Smooth muscle cell (in vitro differentiated cells): ENCODE measurements around the gene ARHGEF7. TPM values are rescaled to one million over a fixed set of nuclear protein-coding genes. Genes with fewer than 3 reads are reported as not detected.

Source experiments
- DNase-seq: peaks from one replicate; lab custom pipeline; 2025; ENCODE audit not compliant: unreplicated experiment; lab: John Stamatoyannopoulos, UW
- H2AFZ ChIP-seq: fragments of 200-600 bp; sonication (generic); 2 replicates; pipeline ENCODE4 v1.6.0; 2016; ENCODE audit warnings: antibody characterized with exemption, low read depth, mild to moderate bottlenecking
- H3F3A ChIP-seq: fragments of 200-600 bp; sonication (generic); 2 replicates; pipeline ENCODE4 v1.6.0; 2017; ENCODE audit warnings: antibody characterized with exemption, low read depth
- H3K27ac ChIP-seq: fragments of 200-600 bp; sonication (generic); 2 replicates; pipeline ENCODE4 v1.5.1; 2016; ENCODE audit warnings: low read depth, mild to moderate bottlenecking
- H3K27me3 ChIP-seq: fragments of 200-600 bp; sonication (generic); 2 replicates; pipeline ENCODE4 v1.6.1; 2016; ENCODE audit warnings: low read depth, mild to moderate bottlenecking
- H3K36me3 ChIP-seq: fragments of 200-600 bp; sonication (generic); 2 replicates; pipeline ENCODE4 v1.5.1; 2016; ENCODE audit warnings: low read depth
- H3K4me1 ChIP-seq: fragments of 200-600 bp; sonication (generic); 2 replicates; pipeline ENCODE4 v1.5.1; 2016; ENCODE audit warnings: low read depth
- H3K4me2 ChIP-seq: fragments of 200-600 bp; sonication (generic); 2 replicates; pipeline ENCODE4 v1.6.0; 2016; ENCODE audit warnings: mild to moderate bottlenecking
- H3K4me3 ChIP-seq: fragments of 200-600 bp; sonication (generic); 2 replicates; pipeline ENCODE4 v1.5.1; 2016; ENCODE audit warnings: mild to moderate bottlenecking
- H3K79me2 ChIP-seq: fragments of 200-600 bp; sonication (generic); 2 replicates; pipeline ENCODE4 v1.6.0; 2016; ENCODE audit warnings: low read depth, mild to moderate bottlenecking
- H3K9ac ChIP-seq: fragments of 200-600 bp; sonication (generic); 2 replicates; pipeline ENCODE4 v1.6.0; 2016; ENCODE audit warnings: low read depth
- H3K9me3 ChIP-seq: fragments of 200-600 bp; sonication (generic); replicated peaks from 2 replicates; pipeline ENCODE4 v1.5.1; 2016; ENCODE audit warnings: low read depth
- H4K20me1 ChIP-seq: fragments of 200-600 bp; sonication (generic); 2 replicates; pipeline ENCODE4 v1.6.0; 2016; ENCODE audit warnings: low read depth
- WGBS: methylation state at CpG from one replicate; pipeline ENCODE4 v1.1.7; 2016; ENCODE audit warnings: low lambda C conversion rate; 5-methylcytosine and 5-hydroxymethylcytosine counted together
- polyA plus RNA-seq: library from polyadenylated mRNA; unstranded; fragments of >200 nt; fragmentation: Nextera tagmentation; extraction: Ambion mirVana; gene quantifications from 2 replicates; pipeline ENCODE4 v1.2.1, GENCODE V29; 2016
- total RNA-seq: library from RNA; depleted of rRNA; stranded (reverse); fragments of >200 nt; gene quantifications from 2 replicates; pipeline ENCODE4 v1.2.3, GENCODE V29; 2014
- TF ChIP-seq, protein P1 (sequence below): fragments of 200-600 bp; sonication (generic); IDR thresholded peaks from 2 replicates; pipeline ENCODE4 v1.5.1; 2017; ENCODE audit warnings: borderline replicate concordance, mild to moderate bottlenecking, antibody characterized with exemption; ENCODE audit not compliant: insufficient read depth, poor library complexity, severe bottlenecking

Gene ARHGEF7
- total and polyA plus RNA-seq, 2 experiments from 2014 or later: 13.8 to 32.4 TPM

DNA sequence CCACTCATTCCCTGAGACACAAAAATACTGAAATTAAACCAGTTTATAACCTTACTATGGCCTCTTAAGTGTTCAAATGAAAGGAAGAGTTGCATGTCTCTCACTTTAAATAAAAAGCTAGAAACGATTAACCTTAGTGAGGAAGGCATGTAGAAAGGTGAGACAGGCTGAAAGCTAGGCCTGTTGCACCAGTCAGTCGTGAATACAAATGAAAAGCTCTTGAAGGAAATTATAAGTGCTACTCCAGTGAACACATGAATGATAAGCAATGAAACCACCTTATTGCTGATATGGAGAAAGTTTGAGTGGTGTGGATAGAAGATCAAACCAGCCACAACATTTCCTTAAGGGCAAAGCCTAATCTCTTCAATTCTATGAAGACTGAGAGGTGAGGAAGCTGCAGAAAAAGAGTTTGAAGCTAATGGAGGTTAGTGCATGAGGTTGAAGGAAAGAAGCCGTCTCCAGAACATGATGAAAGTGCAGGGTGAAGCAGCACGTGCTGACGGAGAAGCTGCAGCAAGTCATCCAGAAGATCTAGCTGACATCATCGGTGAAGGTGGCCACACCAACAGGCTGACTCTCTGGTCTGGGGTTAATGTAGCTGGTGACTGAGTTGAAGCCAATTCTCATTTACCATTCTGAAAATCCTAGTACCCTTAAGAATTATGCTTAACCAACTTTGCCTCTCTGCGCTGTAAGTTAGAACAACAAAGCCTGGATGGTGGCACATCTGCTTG, 110.9 kb downstream of the ARHGEF7 start:
- no peaks in the 10 kb centered on the region for H3K4me1 ChIP-seq
- peaks cover 37% of the 10 kb centered on the region for H3K79me2 ChIP-seq
- H3K9ac ChIP-seq: no peak overlapping the region
- H4K20me1 ChIP-seq: peaks cover 93% of the 10 kb centered on the region
- no peaks in the 10 kb centered on the region for H3K36me3 ChIP-seq
- H3K4me3 ChIP-seq: no peak overlapping the region
- no peaks in the 10 kb centered on the region for H3K9me3 ChIP-seq
- H3K27ac ChIP-seq: no peak overlapping the region
- H3K4me2 ChIP-seq: no peak overlapping the region
- H3K27me3 ChIP-seq: no peaks in the 10 kb centered on the region
- TF ChIP-seq, protein P1, sequence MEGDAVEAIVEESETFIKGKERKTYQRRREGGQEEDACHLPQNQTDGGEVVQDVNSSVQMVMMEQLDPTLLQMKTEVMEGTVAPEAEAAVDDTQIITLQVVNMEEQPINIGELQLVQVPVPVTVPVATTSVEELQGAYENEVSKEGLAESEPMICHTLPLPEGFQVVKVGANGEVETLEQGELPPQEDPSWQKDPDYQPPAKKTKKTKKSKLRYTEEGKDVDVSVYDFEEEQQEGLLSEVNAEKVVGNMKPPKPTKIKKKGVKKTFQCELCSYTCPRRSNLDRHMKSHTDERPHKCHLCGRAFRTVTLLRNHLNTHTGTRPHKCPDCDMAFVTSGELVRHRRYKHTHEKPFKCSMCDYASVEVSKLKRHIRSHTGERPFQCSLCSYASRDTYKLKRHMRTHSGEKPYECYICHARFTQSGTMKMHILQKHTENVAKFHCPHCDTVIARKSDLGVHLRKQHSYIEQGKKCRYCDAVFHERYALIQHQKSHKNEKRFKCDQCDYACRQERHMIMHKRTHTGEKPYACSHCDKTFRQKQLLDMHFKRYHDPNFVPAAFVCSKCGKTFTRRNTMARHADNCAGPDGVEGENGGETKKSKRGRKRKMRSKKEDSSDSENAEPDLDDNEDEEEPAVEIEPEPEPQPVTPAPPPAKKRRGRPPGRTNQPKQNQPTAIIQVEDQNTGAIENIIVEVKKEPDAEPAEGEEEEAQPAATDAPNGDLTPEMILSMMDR: no peak
- no peak overlapping the region for H2AFZ ChIP-seq
- WGBS: 84% methylated on average over 7 of the region's 7 CpGs
- H3F3A ChIP-seq: no peaks in the 10 kb centered on the region
- no peak for DNase-seq

DNA sequence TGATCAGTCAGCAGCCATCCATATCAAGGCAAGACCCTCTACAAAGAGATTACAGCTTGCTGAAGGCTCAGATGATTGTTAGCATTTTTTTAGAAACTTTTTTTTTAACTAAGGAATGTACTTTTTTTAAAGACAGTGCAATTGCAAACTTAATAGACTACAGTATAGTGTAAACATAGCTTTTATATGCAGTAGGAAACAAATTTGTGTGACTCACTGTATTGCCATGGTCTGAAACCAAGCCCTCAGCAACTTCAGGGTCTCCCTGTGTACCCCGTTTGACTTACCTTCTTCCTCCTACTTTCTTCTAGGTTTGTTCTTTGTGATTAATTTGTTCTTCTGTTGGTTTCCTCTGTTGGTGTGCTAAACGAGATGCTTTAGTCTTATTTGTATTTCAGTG, 112.3 kb downstream of the ARHGEF7 start:
- Histone ChIP-seq H2AFZ (no peak overlapping the region), H3K79me2 (peaks cover 44% of the 10 kb centered on the region), H4K20me1 (peaks cover 98% of the 10 kb centered on the region), H3K9me3 (no peaks in the 10 kb centered on the region), H3K27me3 (no peaks in the 10 kb centered on the region), H3K4me3 (no peak overlapping the region), H3K9ac (no peak overlapping the region), H3K27ac (no peak overlapping the region), H3K36me3 (no peaks in the 10 kb centered on the region), H3K4me2 (no peak overlapping the region), H3K4me1 (no peaks in the 10 kb centered on the region), H3F3A (no peaks in the 10 kb centered on the region)
- no peak for DNase-seq
- WGBS: 90% methylated on average over 2 of the region's 2 CpGs
- TF ChIP-seq, protein P1: no peak

DNA sequence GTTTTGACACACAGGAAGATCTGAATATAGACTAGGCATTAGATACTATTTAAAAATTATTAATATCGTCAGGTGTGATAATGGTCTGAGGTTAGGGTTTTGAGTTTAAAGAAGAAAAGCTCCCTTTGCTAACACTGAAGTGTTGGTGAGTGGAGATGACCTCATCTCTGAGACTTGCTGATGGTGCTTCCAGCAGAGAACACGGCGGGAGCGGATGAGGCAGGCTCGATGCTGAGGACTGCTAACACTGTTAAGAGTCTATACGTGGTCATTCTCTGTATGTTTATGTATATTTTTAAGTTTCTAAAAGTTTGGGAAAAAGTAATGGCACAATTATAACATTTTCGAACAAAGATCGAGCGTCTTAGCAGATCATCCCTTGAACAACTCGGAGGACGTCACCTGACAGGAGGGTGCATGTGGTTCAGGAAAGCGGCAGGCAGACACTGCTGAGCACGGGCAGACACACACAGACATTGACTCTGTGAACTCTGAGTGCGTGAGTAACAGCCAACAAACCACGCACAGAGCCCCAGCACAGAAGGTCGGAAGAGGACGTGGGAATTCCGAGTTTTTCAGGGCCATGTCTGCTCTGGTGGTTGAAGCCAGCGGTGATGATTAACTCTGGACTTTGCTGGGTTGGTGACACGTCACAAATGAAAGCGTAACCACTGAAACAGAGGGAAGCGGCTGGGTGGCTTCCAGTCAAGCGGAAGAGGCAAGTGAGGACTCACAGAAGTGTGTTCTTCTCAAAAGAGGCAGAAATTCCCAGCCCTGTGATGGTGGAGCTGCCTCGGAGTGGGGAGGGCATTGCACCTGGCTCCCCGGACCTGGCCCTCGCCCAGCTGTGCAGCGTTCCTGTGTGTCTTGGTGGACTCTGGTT, 113.4 kb downstream of the ARHGEF7 start:
- no peaks in the 10 kb centered on the region for H3F3A ChIP-seq
- no peaks in the 10 kb centered on the region for H3K36me3 ChIP-seq
- no peak overlapping the region for H2AFZ ChIP-seq
- no peak overlapping the region for H3K4me2 ChIP-seq
- H3K4me1 ChIP-seq: no peaks in the 10 kb centered on the region
- no peak overlapping the region for H3K4me3 ChIP-seq
- H3K9me3 ChIP-seq: no peaks in the 10 kb centered on the region
- H3K9ac ChIP-seq: no peak overlapping the region
- no peak overlapping the region for H3K27ac ChIP-seq
- DNase-seq: no peak
- no peaks in the 10 kb centered on the region for H3K27me3 ChIP-seq
- H4K20me1 ChIP-seq: peaks cover 100% of the 10 kb centered on the region
- H3K79me2 ChIP-seq: peaks cover 44% of the 10 kb centered on the region
- 87% methylated on average over 27 of the region's 27 CpGs for WGBS
- TF ChIP-seq, protein P1: no peak
